GM19240 (cell line): Measurements from ENCODE around the gene TRAPPC10.
A peak's percentile ranks its signal among the peaks of the same experiment; 100 is the strongest.

Experiments
- DNase-seq: peaks from one replicate; pipeline ENCODE4 v3.0.0; 2011; ENCODE audit warnings: low spot score; ENCODE audit not compliant: insufficient read length

TRAPPC10 gene

GRCh38 chr21:44003307-44003966, 8.7 kb upstream of the TRAPPC10 start:
- no peak for DNase-seq

DNA sequence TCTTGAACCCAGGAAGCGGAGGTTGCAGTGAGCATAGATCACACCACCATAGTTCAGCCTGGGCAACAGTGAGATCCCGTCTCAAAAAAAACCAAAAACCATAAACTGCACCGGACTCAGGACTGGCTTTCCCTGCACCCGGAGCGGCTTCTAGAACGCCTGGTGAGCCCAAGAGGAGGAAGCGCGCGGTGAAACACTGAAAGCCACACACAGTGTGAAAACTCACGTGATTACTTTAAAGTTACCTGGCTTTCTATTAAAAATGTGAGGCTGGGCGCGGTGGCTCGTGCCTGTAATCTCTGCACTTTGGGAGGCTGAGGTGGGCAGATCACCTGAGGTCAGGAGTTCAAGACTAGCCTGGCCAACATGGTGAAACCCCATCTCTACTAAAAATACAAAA, 7.0 kb upstream of the TRAPPC10 start:
- DNase-seq: no peak

DNA sequence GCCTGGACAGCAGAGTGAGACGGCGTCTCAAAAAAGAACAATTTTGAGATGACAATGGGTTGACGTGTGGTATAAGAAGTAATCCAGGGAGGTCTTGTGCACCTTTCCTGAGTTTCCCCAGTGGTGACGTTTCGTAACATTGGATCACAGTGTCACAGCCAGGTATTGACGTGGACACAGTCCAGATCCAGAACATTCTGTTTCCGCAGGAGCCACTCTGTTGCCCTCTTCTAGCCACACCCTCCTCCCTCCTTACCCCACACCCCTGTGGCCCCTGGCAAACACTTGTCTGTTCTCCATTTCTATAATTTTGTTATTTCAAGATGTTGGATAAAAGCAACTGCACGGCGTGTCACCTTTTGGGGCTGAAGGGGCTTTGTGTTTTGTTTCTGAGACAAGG, 6.5 kb upstream of the TRAPPC10 start:
- no peak for DNase-seq

DNA sequence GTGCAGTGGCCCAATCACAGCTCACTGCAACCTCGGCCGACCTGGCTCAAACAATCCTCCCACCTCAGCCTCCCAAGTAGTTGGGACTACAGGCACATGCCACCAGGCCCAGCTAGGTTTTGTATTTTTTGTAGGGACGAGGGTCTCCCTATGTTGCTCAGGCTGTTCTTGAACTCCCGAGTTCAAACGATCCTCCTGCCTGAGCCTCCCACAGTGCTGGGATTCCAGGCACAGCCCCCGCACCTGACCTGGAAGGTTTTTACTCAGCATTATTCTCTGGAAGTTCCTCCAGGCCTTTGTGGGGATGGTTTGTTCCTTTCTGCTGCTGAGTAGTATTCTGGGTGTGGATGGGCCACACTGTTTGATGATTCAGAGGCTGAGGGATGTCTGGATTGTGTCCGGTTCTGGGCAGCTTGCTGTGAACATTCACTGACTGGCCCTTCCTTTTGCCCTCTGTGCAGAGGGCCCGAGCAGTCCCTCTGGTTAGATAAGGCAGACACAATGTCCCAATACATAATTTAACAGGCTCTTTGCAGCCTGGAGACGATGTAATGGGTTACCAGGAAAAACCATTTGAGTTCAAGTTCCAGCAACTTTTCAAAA, 6.0 kb upstream of the TRAPPC10 start:
- no peak for DNase-seq

- DNase-seq: no peak
Measured at GRCh38 chr21:44006656-44007055, 5.5 kb upstream of the TRAPPC10 start.

GRCh38 chr21:44010429-44010828, 1.7 kb upstream of the TRAPPC10 start:
- no peak for DNase-seq

DNA sequence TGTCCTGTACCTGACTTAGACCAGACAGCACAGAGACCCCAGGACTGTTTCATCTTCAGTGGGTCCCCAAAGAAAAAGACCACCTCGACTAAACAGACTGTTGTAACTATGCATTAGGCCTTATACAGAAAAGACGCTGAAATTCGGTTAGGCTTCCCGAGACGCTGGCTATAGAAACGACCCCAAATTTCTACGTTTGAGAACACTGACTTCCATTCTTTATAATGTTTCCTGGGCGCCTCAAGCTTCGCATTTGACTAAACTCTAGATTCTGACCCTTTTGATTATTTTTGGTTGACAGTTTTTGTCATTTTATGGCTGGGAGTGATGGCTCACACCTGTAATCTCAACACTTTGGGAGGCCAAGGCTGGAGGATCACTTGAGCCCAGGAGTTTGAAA, 986 bp upstream of the TRAPPC10 start:
- no peak for DNase-seq

GRCh38 chr21:44012474-44013379, 618 bp downstream of the TRAPPC10 start:
- peak; percentile 73 for DNase-seq

GRCh38 chr21:44013380-44014088, 1.4 kb downstream of the TRAPPC10 start:
- peak; percentile 34 for DNase-seq

- DNase-seq: no peak
Measured at GRCh38 chr21:44017601-44018000, 5.5 kb downstream of the TRAPPC10 start.

GRCh38 chr21:44018127-44018526, 6.0 kb downstream of the TRAPPC10 start:
- no peak for DNase-seq

- DNase-seq: no peak
Measured at GRCh38 chr21:44018813-44019567, 6.9 kb downstream of the TRAPPC10 start.

- DNase-seq: no peak
Measured at GRCh38 chr21:44019568-44019958, 7.5 kb downstream of the TRAPPC10 start.

DNA sequence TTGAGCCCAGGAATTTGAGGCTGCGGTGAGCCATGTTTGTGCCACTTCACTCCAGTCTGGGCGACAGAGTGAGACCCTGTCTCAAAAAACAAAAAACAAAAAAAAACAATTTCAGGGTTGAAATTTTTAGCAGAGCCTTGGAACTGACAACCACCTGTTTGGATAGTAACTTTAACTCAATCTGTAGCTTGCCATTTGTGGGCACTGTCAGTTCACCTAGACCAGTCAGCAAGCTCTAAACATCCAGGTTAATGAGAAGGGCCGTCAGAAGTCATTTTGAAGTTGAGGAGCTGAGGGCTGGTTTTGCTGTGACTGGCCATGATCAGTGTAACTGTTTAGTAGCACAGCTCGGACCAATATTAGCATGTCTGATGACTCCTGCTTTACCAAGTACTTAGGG, 8.4 kb downstream of the TRAPPC10 start:
- DNase-seq: no peak

GRCh38 chr21:44021064-44021463, 9.0 kb downstream of the TRAPPC10 start:
- no peak for DNase-seq

DNA sequence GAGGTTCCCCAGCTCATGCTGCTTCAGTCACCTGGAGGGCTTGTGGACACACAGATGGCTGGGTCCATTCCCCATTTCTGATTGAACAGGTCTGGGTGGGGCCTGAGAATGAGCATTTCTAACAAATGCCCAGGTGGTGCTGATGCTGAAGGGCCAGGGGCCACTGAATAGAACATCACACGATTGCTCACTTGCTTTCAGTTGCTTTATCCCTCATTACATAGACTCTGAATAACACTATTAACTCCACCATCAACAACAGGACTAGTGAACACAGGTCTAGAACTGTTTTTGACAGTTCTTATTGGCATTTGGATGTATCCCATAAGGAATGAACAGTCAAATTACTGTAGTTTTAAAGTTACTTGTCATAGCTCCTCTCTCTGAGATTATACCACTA, 12.1 kb downstream of the TRAPPC10 start:
- DNase-seq: no peak

- DNase-seq: no peak
Measured at GRCh38 chr21:44024887-44025353, 12.8 kb downstream of the TRAPPC10 start.

- DNase-seq: no peak
Measured at GRCh38 chr21:44027607-44028286, 15.6 kb downstream of the TRAPPC10 start.

DNA sequence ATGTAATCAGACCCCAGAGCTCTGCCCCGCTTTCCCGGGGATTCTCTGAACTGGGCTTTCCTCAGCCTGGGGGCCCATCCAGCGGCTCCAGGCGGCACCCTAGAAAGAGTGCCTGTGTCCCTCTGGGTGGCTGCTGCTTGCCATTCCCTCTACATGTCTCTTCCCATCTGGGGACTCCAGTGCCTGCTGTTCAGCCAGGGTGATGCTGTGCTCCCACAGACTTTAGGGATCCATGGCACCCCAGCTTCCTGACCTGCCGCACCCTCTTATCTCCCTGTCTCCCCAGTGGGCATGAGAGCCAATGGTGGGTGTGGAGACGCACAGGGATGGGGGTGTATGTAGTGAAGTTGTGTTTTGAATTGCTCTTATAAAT, 16.2 kb downstream of the TRAPPC10 start:
- DNase-seq: no peak

- no peak for DNase-seq
Measured at GRCh38 chr21:44029460-44030087, 17.5 kb downstream of the TRAPPC10 start.
